HL-60/S4 treated with phorbol 12-myristate 13-acetate at 8.2 ng/mL for 4 days and 3 days (cell line): ENCODE measurements around the gene SARM1.
"Not testable (repeated sequence)": the region's sequence is repeated elsewhere in the genome, so short reads cannot be mapped to it uniquely, and the experiment has no call there.

Source experiments
- in situ Hi-C: fragments of 300-500 bp; cut with MboI; formaldehyde crosslinking; loops from 2 replicates; pipeline ENCODE4 v1.15.0; 2022; ENCODE audit warnings: low sequenced_read_pairs

The SARM1 gene

DNA sequence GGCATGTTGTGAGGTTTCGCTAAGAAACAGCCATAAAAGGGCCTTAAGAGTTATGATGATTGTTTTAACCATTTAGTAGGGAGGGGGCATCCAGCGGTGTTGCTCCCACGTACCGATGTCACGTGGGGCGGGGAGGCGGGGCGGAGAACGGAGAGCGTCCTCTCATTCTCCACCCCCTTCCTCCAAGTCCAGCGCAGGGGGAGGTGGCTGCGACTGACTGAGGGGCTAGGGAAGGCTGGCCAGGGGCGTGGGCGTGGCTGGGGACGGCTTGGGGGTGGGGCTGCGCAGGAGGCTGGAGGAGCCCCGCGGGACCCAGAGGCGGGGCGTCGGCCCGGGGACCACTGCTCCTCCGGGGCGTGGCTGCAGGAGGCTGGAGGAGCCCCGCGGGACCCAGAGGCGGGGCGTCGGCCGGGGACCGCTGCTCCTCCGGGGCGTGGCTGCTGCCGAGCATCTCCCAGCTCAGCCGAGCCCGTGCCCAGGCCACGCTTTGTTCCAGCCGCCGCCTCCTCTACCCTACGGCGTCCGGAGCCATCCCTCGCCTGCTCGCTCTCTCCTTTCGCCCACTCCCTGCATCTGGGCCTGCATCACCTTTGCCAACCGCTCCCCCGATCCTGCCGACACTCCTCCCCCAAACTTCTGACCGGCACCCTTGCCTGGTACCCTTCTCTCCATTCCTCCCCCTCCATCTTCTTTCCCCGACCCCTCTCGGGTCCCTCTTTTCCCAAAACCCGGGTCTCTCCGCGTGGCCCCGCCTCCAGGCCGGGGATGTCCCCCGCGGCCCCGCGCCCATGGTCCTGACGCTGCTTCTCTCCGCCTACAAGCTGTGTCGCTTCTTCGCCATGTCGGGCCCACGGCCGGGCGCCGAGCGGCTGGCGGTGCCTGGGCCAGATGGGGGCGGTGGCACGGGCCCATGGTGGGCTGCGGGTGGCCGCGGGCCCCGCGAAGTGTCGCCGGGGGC lies at the start of gene SARM1:
Gene SARM1, plus strand, starts transcription at position 450 of the 958 bp plus-strand sequence. Its CDS starts 339 bp downstream, at position 789.
- in situ Hi-C loops = no loop called here

- in situ Hi-C loops = no loop called here
Measured at GRCh38 chr17:28324267-28324745, 47.2 kb upstream of the SARM1 start.

GRCh38 chr17:28324781-28325180 lies 46.7 kb upstream of the SARM1 start:
- in situ Hi-C loops = no loop called here

- in situ Hi-C loops = no loop called here
Measured at GRCh38 chr17:28325211-28325610, 46.3 kb upstream of the SARM1 start.

DNA sequence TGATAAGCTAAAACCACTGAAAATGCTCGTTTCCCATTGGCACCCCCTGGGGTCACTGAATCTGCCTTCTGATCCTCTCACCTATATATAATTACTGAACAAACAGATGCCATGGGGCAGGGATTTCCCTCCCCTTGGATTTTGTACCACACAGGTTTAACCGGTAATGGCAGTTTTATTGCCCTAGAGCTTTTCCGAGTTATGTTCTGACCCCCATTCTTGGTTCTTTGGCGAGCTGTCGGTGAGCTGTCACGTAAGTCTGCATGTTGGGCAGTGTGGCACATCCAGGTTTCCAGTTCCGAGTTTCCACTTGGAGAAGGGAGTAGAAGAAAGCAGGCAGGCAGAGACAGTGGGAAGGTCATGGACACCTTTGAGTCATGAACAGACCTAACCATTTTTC lies 45.4 kb upstream of the SARM1 start:
- in situ Hi-C loops = no loop called here

DNA sequence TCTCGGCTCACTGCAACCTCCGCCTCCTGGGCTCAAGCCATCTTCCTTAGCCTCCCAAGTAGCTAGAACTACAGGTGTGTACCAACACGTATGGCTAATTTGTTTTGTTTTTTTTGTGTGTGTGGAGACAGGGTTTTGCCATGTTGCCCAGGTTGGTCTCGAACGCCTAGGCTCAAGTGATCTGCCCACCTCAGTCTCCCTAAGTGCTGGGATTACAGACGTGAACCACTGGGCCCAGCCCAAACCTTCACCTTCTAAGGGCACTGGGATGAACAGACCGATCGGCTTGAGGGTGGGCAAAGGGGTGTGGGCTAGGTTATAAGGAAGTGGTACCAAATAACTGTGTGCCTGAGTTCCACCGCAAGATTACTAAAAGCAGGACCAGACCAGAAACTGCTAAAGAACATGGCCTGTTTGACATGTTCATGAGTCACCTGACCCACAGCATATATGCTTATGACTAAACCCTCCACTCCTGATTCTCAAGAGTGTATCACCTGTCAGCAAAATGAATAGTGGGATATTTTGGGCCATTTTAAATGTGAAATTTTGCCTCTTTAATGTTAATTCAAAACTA lies 44.4 kb upstream of the SARM1 start:
- in situ Hi-C loops = no loop called here

- in situ Hi-C loops = no loop called here
Measured at GRCh38 chr17:28327709-28328108, 43.8 kb upstream of the SARM1 start.

GRCh38 chr17:28328325-28328724 lies 43.2 kb upstream of the SARM1 start:
- in situ Hi-C loops = no loop called here

- in situ Hi-C loops = no loop called here
Measured at GRCh38 chr17:28330671-28331070, 40.8 kb upstream of the SARM1 start.

DNA sequence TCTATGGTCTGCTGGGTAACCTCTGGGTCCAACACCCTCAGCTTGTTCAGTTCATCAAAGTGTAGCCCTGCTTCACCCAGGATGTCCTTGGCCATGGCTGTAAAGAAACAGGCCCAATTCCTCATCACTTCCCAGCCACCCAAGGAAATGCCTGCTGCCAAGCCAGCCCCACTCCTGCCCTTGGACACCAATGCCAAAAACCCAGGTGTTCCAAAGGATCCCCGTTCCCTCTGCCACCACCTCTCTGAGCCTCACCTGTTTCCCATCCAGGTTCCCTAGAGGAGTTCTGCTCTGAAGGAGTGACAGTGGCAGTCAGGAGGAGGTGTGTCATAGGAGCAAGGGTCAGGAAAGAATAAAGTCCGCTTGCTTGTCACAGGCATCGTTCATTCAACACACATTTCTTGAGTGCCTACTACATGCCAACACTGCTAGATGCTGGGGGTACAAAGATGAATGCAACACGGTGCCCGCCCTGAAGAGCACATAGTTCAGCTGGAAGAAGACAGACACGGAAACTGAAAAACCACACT lies 39.5 kb upstream of the SARM1 start:
- in situ Hi-C loops = no loop called here

DNA sequence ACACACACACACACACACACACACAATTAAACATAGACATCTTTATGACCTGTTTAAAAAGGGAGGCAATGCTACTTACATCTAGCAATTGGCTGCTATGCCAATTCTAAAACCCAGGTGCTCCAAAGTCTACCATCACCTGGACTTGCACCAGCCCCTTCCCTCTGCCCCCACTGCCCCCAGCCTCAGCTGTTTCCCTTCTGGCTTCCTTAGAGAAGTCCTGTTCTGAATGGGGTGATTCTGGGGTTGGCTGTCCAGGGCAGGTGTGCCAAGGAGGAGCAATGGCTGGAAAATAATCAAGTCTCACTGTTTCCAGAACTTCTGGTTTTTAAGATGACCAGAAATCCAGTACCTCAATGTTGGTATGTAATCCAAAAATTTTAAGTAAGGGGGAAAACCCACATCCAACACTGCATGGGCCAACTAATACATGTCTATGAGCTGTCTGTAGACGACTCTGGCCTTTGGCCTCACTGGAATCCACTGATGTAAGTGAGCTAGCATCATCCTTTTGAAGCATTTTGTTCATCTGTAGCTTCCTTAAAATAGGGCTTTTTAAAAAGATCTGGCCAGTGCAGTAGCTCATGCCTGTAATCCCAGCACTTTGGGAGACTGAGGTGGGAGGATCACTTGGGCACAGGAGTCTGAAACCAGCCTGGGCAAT lies 38.3 kb upstream of the SARM1 start:
- in situ Hi-C loops = no loop called here

- in situ Hi-C loops = no loop called here
Measured at GRCh38 chr17:28334171-28334570, 37.3 kb upstream of the SARM1 start.

GRCh38 chr17:28334666-28335200 lies 36.8 kb upstream of the SARM1 start:
- in situ Hi-C loops = no loop called here

DNA sequence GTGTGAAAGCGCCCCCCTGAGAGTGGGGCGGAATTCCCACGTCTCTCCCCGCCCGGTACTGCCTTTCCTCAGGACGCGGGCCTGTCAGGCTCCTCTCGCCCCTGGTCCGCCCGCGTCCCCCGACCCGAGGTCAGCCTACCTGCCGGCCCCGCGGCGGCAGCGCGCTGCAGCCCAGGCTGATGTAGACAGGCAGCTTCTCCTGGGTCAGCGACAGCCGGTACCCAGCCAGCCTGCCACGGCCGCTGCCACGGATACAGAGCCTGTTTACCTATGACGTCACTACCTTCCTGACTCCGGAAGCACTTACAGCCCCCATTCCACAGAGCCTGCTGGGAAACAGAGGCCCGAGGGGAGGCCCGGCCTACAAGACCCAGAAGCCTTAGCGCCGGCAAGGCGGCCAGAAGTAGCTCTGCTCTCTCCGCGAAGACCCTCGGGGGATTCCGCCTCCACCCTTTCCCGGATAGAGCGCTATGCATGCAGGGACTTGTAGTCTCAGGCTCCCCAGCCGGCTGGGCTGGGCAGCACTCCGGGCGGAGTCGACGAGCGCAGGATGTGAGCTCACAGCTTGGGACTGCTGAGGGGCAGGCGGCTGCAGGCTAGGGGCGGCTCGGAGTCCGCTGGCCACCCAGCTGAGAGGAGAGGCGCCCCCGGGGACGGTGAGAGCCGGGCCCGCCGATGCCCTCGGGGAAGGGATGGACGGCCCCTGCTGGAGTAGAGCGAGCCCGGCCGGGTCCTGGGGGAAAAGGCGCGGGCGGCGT lies 36.1 kb upstream of the SARM1 start, which contains the start of the genes IFT20 and TNFAIP1:
Gene IFT20, minus strand, starts transcription at position 272 of the 758 bp plus-strand sequence. CDS start 3,487 bp downstream, outside the sequence.
Gene TNFAIP1, plus strand, starts transcription at position 561 of the 758 bp plus-strand sequence. CDS start 3,761 bp downstream, outside the sequence.
- in situ Hi-C loops = no loop called here

- in situ Hi-C loops = no loop called here
Measured at GRCh38 chr17:28335959-28336871, 35.3 kb upstream of the SARM1 start.

- in situ Hi-C loops = no loop called here
Measured at GRCh38 chr17:28338056-28338768, 33.3 kb upstream of the SARM1 start.

GRCh38 chr17:28338769-28339212 lies 32.7 kb upstream of the SARM1 start:
- in situ Hi-C loops = not testable (repeated sequence)

DNA sequence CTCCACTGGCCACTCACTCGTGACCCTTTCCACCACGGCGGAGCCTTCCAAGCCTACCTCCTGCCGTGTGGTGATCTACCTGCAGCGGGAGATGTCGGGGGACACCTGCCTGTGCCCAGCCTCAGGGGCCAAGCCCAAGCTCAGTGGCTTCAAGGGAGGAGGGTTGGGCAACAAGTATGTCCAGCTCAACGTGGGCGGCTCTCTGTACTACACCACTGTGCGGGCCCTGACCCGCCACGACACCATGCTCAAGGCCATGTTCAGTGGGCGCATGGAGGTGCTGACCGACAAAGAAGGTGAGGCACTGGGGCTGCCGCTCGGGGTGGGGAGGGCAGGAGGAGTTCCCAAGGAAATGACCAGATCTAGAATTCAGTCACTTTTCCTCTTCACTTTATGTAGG lies 32.1 kb upstream of the SARM1 start:
- in situ Hi-C loops = no loop called here
